HUES48 (cell line): ENCODE results near the gene SEC24B.
A peak's percentile ranks its signal among the peaks of the same experiment; 100 is the strongest.

ENCODE experiments used
- H3K27ac ChIP-seq: one replicate; pipeline ENCODE4 v1.7.0; 2013; ENCODE audit warnings: low read depth, low read length, inconsistent platforms
- H3K27me3 ChIP-seq: 2 replicates; pipeline ENCODE4 v1.6.1; 2013; ENCODE audit warnings: mild to moderate bottlenecking, low read length; ENCODE audit not compliant: control insufficient read depth, insufficient read depth
- H3K36me3 ChIP-seq: 2 replicates; pipeline ENCODE4 v1.6.1; 2013; ENCODE audit warnings: low read length; ENCODE audit not compliant: control insufficient read depth, insufficient read depth
- H3K4me1 ChIP-seq: 2 replicates; pipeline ENCODE4 v1.6.1; 2013; ENCODE audit warnings: mild to moderate bottlenecking, low read length; ENCODE audit not compliant: control insufficient read depth, insufficient read depth
- H3K4me3 ChIP-seq: 2 replicates; pipeline ENCODE4 v1.5.1; 2013; ENCODE audit warnings: mild to moderate bottlenecking, low read depth, low read length
- H3K9ac ChIP-seq: 2 replicates; pipeline ENCODE4 v1.6.1; 2013; ENCODE audit warnings: mild to moderate bottlenecking, low read depth, low read length, moderate library complexity
- H3K9me3 ChIP-seq: 2 replicates; pipeline ENCODE4 v1.6.1; 2013; ENCODE audit warnings: low read length; ENCODE audit not compliant: control insufficient read depth, insufficient read depth

The SEC24B gene

GRCh38 chr4:109433205-109434006, at the start of gene SEC24B:
SEC24B (plus strand) TSS chr4:109433815; CDS start chr4:109433870, 55 bp downstream.
- no peaks in the 10 kb centered on the region for H3K9me3 ChIP-seq
- H3K4me3 ChIP-seq, result peak within 1 kb of the TSS; percentile 88
- no peaks in the 10 kb centered on the region for H3K27me3 ChIP-seq
- no peaks in the 10 kb centered on the region; the same call in 1 of the 2 replicates for H3K36me3 ChIP-seq
- peaks cover 27% of the 10 kb centered on the region for H3K4me1 ChIP-seq
- H3K9ac ChIP-seq, result peak within 1 kb of the TSS; percentile 93
- H3K27ac ChIP-seq, result peak within 1 kb of the TSS; percentile 85

GRCh38 chr4:109383823-109384222, 49.8 kb upstream of the SEC24B start:
- no peak overlapping the region for H3K4me3 ChIP-seq
- H3K27me3 ChIP-seq, result no peaks in the 10 kb centered on the region
- no peaks in the 10 kb centered on the region for H3K9me3 ChIP-seq
- H3K9ac ChIP-seq, result no peak overlapping the region
- no peak overlapping the region for H3K27ac ChIP-seq
- peaks cover 10% of the 10 kb centered on the region for H3K4me1 ChIP-seq
- H3K36me3 ChIP-seq, result no peaks in the 10 kb centered on the region

- Histone ChIP-seq H3K9me3 (no peaks in the 10 kb centered on the region), H3K4me1 (peaks cover 22% of the 10 kb centered on the region), H3K9ac (no peak overlapping the region), H3K36me3 (no peaks in the 10 kb centered on the region), H3K27ac (no peak overlapping the region), H3K4me3 (no peak overlapping the region), H3K27me3 (no peaks in the 10 kb centered on the region)
Measured at GRCh38 chr4:109385260-109385659, 48.4 kb upstream of the SEC24B start.

- H3K36me3 ChIP-seq, result no peaks in the 10 kb centered on the region
- H3K4me3 ChIP-seq, result no peak overlapping the region
- peaks cover 22% of the 10 kb centered on the region for H3K4me1 ChIP-seq
- H3K9me3 ChIP-seq, result no peaks in the 10 kb centered on the region
- no peak overlapping the region for H3K27ac ChIP-seq
- H3K27me3 ChIP-seq, result no peaks in the 10 kb centered on the region
- no peak overlapping the region for H3K9ac ChIP-seq
Measured at GRCh38 chr4:109389369-109390114, 44.1 kb upstream of the SEC24B start.

- no peaks in the 10 kb centered on the region for H3K9me3 ChIP-seq
- H3K36me3 ChIP-seq, result no peaks in the 10 kb centered on the region
- no peak overlapping the region for H3K27ac ChIP-seq
- peaks cover 22% of the 10 kb centered on the region for H3K4me1 ChIP-seq
- H3K27me3 ChIP-seq, result no peaks in the 10 kb centered on the region
- no peak overlapping the region for H3K9ac ChIP-seq
- no peak overlapping the region for H3K4me3 ChIP-seq
Measured at GRCh38 chr4:109390115-109390768, 43.4 kb upstream of the SEC24B start.

- no peaks in the 10 kb centered on the region for H3K27me3 ChIP-seq
- no peak overlapping the region for H3K9ac ChIP-seq
- H3K9me3 ChIP-seq, result no peaks in the 10 kb centered on the region
- H3K36me3 ChIP-seq, result no peaks in the 10 kb centered on the region
- H3K27ac ChIP-seq, result no peak overlapping the region
- peaks cover 11% of the 10 kb centered on the region for H3K4me1 ChIP-seq
- no peak overlapping the region for H3K4me3 ChIP-seq
Measured at GRCh38 chr4:109395694-109396093, 37.9 kb upstream of the SEC24B start.

- no peaks in the 10 kb centered on the region for H3K27me3 ChIP-seq
- H3K36me3 ChIP-seq, result no peaks in the 10 kb centered on the region
- H3K27ac ChIP-seq, result no peak overlapping the region
- H3K4me1 ChIP-seq, result peaks cover 11% of the 10 kb centered on the region
- no peaks in the 10 kb centered on the region for H3K9me3 ChIP-seq
- H3K4me3 ChIP-seq, result no peak overlapping the region
- H3K9ac ChIP-seq, result no peak overlapping the region
Measured at GRCh38 chr4:109398928-109399327, 34.7 kb upstream of the SEC24B start.

- H3K27ac ChIP-seq, result no peak overlapping the region
- peaks cover 20% of the 10 kb centered on the region for H3K4me1 ChIP-seq
- no peaks in the 10 kb centered on the region for H3K27me3 ChIP-seq
- H3K9ac ChIP-seq, result no peak overlapping the region
- no peaks in the 10 kb centered on the region for H3K9me3 ChIP-seq
- no peak overlapping the region for H3K4me3 ChIP-seq
- no peaks in the 10 kb centered on the region for H3K36me3 ChIP-seq
Measured at GRCh38 chr4:109406337-109406931, 27.2 kb upstream of the SEC24B start.

GRCh38 chr4:109407027-109407737, 26.4 kb upstream of the SEC24B start:
- Histone ChIP-seq H3K9ac (no peak overlapping the region), H3K9me3 (no peaks in the 10 kb centered on the region), H3K4me1 (peaks cover 20% of the 10 kb centered on the region), H3K27ac (no peak overlapping the region), H3K27me3 (no peaks in the 10 kb centered on the region), H3K36me3 (no peaks in the 10 kb centered on the region), H3K4me3 (no peak overlapping the region)

- Histone ChIP-seq H3K27me3 (no peaks in the 10 kb centered on the region), H3K4me1 (peaks cover 20% of the 10 kb centered on the region), H3K4me3 (no peak overlapping the region), H3K9ac (no peak overlapping the region), H3K36me3 (no peaks in the 10 kb centered on the region), H3K9me3 (no peaks in the 10 kb centered on the region), H3K27ac (no peak overlapping the region)
Measured at GRCh38 chr4:109408711-109409110, 24.9 kb upstream of the SEC24B start.
